NCI-H510A treated with DMSO at 0.1 percent for 48 hours (cell line): Measurements from ENCODE around the gene TP53TG5.

ENCODE experiments used
- DNase-seq: peaks from one replicate; lab custom pipeline; 2025; lab: John Stamatoyannopoulos, UW

Gene TP53TG5

DNA sequence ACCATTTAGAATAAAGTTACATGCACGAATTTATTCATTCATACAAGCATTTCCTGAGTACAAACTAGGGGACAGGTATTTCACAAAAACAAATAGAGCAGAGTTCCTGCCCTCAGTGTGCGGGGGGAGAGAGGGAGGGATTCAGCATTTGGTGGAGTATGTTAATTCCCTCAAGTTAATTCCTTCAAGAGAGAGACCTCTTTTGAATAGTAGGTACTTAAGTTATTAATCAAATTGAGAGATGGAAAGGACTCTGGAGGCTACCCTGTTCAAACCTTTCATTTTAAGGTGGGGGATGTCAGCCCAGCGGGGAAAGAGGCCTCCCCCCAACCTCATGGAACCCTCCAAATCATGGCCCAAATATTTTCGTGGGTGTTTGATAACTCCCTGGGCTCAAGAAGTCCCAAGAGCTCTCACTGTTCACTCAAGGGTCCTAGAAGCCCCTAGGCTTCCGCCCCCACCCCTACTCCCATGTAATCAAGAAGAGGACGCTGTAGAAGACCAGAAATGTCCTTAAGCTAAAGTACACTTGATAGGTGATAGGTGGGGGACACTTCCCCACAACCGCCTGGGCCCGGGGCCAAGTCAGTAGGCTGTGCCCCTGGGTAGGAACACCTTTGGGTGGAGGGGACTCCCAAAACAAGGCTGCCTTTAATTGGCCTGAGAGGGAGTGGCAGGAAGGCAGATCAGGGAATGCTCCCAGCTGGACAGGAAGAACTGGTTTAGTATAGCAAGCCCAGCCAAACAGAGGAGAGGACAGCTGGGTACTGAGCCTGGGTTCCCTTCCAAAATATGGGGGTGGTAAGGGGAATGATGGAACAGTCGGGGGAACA lies 32.8 kb downstream of the TP53TG5 start:
- peak; percentile 71 for DNase-seq

DNA sequence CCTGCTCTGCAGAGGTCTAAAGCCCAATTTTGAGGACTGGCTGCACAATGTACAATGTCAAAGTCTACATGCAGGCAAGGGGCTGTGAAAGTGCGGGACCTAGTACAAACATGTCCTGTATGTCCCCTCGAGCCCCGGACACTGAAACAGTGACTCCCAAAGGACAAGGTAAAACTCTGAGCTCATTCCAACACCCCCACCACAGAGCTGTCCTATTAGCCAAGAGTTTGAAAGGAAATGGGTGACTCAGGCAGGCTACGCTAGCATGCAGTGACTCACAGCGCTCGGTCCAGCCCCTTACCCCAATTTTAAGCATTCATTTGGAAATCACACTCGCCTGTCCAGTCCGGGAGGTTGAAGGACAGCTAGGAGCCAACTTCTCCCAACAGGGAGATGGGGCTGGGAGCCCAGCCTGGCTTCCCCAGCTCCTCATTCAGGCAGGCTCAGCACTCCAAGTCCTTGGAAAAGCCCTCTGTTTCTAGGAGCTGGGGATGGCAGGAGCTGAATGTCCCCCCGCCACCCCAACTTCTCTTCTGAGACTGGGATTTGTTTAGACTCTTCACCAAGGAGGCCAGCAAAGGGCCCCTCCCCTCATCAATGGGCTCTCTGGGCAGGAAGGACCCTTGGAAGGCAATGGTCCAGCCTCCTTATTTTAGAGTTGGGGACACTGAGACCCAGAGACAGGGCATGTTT lies 33.8 kb downstream of the TP53TG5 start:
- no peak for DNase-seq

GRCh38 chr20:45343532-45344167 lies 34.5 kb downstream of the TP53TG5 start:
- peak; percentile 75 for DNase-seq

- DNase-seq = peak; percentile 49
Measured at GRCh38 chr20:45342855-45343531, 35.1 kb downstream of the TP53TG5 start.

GRCh38 chr20:45341939-45342854 lies 35.9 kb downstream of the TP53TG5 start:
- DNase-seq = peak; percentile 50

GRCh38 chr20:45341579-45341938 lies 36.6 kb downstream of the TP53TG5 start:
- no peak for DNase-seq

GRCh38 chr20:45340951-45341350 lies 37.2 kb downstream of the TP53TG5 start:
- DNase-seq = peak; percentile 31

DNA sequence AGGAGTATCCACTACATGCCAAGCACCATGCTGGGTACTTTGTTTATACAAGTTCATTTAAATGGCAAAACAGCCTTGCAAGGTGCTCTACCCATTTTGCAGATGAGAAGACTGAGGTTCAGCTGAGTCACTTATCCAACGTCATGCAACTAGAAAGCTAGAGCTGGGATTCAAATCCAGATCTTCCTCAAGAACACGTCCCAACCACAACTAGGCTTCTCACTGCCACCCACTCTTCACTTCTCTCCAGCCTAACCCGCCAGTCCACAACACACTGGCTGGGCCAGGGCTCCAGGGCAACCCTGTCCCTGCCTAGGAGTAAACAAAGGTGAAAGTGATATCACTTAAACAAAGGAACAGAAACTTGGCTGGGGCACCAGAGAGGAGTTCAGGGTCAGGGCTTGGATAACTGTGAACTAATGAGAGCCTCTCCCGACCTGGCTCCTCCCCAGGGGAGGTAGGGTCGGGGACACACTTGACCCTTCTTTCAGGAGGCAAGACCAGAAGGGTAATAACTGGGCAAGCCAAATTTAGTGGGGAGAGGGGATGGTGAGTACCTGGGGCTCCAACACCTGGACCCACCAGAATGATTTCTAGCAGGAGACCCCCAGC lies 37.8 kb downstream of the TP53TG5 start:
- peak; percentile 39 for DNase-seq

GRCh38 chr20:45339799-45340198 lies 38.3 kb downstream of the TP53TG5 start:
- DNase-seq = no peak

DNA sequence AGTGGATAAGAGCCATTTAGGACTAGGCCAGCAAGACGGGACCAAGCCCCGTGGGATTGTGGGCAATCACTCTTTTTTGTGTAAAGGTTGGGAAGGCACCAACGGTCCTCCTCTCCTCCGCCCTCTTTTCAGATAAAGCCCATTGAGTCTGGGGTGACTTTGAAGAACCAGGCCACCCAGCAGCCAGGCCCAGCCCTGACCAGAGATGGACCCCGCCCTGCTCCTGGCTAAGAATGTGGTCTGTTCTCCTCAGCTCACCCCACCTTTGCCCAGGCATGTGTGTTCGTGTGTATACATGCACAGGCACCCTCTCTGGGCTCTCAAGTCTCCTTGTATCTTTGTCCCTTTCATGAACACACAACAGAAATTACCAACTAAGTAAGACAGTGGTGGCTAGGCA lies 39.0 kb downstream of the TP53TG5 start:
- no peak for DNase-seq

GRCh38 chr20:45338121-45339030 lies 39.7 kb downstream of the TP53TG5 start:
- no peak for DNase-seq

DNA sequence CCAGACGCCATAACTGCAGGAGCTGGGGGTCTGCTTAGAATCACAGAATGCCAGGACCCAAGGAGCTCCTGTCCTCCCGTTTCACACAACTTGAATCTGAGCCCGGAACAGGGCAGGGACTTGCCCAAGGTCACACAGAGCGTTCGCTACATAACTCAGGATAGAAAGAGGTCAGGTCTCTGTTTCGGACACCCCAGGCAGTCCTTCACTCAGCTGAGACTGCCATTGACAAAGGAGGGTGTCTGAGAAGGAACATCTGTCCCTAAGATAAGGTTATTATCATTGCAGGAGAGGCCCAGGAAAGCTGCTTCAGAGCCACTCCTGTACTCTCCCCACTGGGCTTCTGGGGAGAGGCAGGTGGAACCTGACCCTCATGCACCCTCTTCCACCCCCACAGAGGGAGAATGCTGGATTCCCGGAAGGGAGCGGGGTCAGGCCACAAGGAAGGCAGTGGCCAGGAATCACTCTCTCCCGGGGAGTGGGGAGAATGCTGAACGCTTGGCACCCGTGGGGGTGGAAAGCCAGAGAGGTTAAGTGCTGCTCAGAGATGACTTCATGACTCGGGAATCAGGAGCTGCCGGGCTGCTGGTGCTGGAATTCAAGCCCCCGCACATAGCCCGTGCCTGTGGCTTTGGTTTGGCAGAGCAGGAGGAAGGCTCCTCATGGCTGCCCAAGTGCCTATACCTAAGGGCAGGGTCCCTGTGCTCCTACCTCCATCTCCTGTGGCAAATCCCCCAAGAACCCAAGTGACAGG lies 40.6 kb downstream of the TP53TG5 start:
- DNase-seq = no peak

DNA sequence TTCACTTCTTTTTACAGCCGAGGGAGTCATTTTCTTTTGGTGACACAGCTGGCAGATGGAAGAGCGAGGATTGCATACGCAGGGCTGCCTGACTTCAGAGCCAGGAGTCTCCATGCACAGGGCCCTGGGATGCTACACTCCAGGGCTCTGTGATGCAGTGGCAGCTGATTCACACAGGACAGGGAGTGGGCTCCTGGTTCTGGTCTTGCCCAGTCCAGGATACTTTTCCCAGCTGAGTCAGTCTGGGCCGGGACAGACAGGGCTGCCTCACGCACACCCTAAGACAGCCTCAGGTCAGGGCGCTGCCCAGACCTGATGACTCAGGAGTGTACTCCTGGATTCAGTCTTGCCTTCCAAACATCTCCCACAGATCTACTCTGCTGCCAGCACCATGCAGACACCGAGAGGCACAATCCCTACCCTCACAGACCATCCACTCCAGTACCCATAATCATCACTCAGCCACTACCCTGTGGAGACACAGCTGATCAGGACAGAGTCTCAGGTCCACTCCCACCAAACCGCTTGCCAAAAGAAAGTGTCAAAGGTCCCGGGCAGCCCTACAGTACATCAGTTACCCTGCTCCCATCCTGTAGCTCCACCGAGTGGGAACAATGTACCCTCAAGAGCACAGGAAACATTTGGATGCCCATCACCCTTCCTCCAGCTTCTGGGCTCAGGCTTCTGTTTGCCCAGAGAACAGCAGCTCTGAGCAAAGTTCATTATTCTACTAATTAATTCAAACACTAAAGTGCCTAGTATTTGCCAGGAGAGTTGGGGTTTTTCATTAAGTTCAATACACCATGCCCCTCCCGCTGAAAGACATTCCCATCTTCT lies 41.4 kb downstream of the TP53TG5 start:
- DNase-seq = no peak

- DNase-seq = no peak
Measured at GRCh38 chr20:45330476-45330875, 47.6 kb downstream of the TP53TG5 start.

- no peak for DNase-seq
Measured at GRCh38 chr20:45329497-45330319, 48.4 kb downstream of the TP53TG5 start.

- no peak for DNase-seq
Measured at GRCh38 chr20:45328451-45328850, 49.7 kb downstream of the TP53TG5 start.

DNA sequence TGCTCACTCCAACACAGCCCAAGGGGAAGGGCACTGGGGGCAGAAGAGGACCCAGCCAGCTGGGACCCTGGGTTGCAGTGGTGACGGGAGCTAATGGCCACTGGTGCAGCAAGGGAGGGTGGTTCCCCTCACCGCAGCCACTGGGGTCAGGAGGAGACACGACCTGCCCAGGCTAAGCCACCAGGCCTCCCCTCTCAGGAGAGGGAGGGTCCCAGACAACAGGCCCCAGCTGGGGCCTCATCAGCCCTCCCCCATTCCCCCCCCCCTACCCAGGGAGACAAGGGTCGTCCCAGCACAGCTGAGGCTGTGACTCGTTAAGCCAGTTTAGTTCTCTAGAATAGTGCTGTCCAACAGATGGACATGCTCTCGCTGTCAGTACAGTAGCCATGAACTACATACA lies 52.8 kb downstream of the TP53TG5 start:
- DNase-seq = no peak
